DND-41 (cell line): Measurements from ENCODE around the gene ACLY.

Source experiments
- CTCF ChIP-seq: IDR thresholded peaks from 2 replicates; pipeline ENCODE4 v1.5.1; 2012; ENCODE audit warnings: borderline replicate concordance, low read length, moderate library complexity, mild to moderate bottlenecking; ENCODE audit not compliant: poor library complexity, severe bottlenecking; ENCODE audit errors: extremely low read depth
- EZH2 ChIP-seq: IDR thresholded peaks from 3 replicates; pipeline ENCODE4 v1.6.1; 2012; ENCODE audit warnings: borderline replicate concordance, low read depth, mild to moderate bottlenecking, moderate library complexity, low read length, inconsistent platforms; ENCODE audit not compliant: severe bottlenecking

- TF ChIP-seq CTCF (no peak), EZH2 (no peak)
Measured at GRCh38 chr17:41906465-41907184, 12.1 kb downstream of the ACLY start.
